GM18526 (cell line): ENCODE results near the gene EHD2.

ENCODE experiments used
- POLR2A ChIP-seq: IDR thresholded peaks from 3 replicates; pipeline ENCODE4 v1.6.1; 2011; ENCODE audit not compliant: insufficient read length; ENCODE audit errors: extremely low read depth

The EHD2 gene

GRCh38 chr19:47768604-47769003 lies 55.4 kb downstream of the EHD2 start:
- no peak for TF ChIP-seq POLR2A

- TF ChIP-seq POLR2A: no peak
Observed at GRCh38 chr19:47769534-47769933, 56.3 kb downstream of the EHD2 start.

- TF ChIP-seq POLR2A: no peak
Observed at GRCh38 chr19:47776568-47776967, 63.3 kb downstream of the EHD2 start.

GRCh38 chr19:47778049-47778953 lies 65.1 kb downstream of the EHD2 start, which contains the start of gene SELENOW:
TSS of gene SELENOW (plus strand) at chr19:47778703. CDS start at chr19:47778786, 83 bp downstream.
- peak; percentile 97 for TF ChIP-seq POLR2A

- no peak for TF ChIP-seq POLR2A
Observed at GRCh38 chr19:47778954-47779351, 65.7 kb downstream of the EHD2 start.

GRCh38 chr19:47779524-47780214 lies 66.4 kb downstream of the EHD2 start:
- no peak for TF ChIP-seq POLR2A

GRCh38 chr19:47780215-47780551 lies 67.0 kb downstream of the EHD2 start:
- no peak for TF ChIP-seq POLR2A

GRCh38 chr19:47781590-47782262 lies 68.5 kb downstream of the EHD2 start:
- TF ChIP-seq POLR2A: no peak

- no peak for TF ChIP-seq POLR2A
Observed at GRCh38 chr19:47786566-47786965, 73.3 kb downstream of the EHD2 start.

GRCh38 chr19:47790398-47790814 lies 77.2 kb downstream of the EHD2 start:
- TF ChIP-seq POLR2A: no peak

- no peak for TF ChIP-seq POLR2A
Observed at GRCh38 chr19:47792616-47793015, 79.4 kb downstream of the EHD2 start.
